GM21737 (cell line): Measurements from ENCODE around the gene BMPER.

Experiments
- ATAC-seq: cut with Tn5 transposase; IDR thresholded peaks from one replicate; pipeline ENCODE4 v1.9.1; 2021; ENCODE audit warnings: mild to moderate bottlenecking, moderate library complexity; ENCODE audit not compliant: unreplicated experiment

Gene BMPER

DNA sequence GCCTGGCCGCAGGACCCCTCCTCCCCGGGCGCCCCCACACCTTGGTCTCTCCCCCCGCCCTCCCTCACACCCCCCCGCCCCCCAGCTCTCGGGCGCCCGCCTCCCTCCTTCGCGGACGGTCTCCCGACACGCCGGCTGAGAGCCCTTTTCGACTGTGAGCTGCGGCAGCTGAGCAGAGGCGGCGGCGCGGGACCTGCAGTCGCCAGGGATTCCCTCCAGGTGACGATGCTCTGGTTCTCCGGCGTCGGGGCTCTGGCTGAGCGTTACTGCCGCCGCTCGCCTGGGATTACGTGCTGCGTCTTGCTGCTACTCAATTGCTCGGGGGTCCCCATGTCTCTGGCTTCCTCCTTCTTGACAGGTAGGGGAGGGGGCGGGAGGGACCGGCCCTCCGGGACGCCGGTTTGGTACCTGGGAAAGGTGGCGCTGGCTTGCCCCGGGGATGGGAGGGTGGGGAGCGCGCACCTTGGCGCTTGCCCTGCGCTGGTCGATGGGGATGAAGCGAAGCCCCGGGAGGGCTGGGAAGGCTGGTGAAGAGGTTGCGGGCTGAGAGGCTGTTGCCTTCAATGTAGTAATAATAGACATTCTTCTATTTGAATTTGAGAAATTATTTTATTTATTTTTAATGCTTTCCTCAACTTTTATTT, at the start of gene BMPER:
BMPER (plus strand) TSS at position 151 of the 644 bp plus-strand sequence; CDS start at position 226, 75 bp downstream.
- ATAC-seq, result no peak

DNA sequence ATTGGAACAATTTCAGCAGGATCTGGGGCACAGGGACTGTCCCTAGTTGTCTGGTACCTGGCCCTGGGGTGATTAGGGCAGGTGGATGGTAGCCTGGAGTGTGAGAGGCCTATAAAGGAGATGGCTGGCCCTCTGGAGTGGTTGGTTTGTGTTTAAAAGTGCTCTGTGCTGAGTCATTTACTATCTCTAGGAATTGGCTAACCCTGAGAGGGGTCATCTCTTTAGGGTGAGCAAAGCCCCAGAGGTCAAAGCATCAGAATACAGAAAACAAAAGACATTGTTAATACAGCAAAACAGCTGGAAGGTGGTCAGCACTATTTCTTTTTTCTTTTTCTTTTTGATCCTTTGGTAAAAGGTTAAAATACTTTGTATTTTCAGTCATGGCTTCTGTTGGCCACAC, 43.4 kb upstream of the BMPER start:
- no peak for ATAC-seq

DNA sequence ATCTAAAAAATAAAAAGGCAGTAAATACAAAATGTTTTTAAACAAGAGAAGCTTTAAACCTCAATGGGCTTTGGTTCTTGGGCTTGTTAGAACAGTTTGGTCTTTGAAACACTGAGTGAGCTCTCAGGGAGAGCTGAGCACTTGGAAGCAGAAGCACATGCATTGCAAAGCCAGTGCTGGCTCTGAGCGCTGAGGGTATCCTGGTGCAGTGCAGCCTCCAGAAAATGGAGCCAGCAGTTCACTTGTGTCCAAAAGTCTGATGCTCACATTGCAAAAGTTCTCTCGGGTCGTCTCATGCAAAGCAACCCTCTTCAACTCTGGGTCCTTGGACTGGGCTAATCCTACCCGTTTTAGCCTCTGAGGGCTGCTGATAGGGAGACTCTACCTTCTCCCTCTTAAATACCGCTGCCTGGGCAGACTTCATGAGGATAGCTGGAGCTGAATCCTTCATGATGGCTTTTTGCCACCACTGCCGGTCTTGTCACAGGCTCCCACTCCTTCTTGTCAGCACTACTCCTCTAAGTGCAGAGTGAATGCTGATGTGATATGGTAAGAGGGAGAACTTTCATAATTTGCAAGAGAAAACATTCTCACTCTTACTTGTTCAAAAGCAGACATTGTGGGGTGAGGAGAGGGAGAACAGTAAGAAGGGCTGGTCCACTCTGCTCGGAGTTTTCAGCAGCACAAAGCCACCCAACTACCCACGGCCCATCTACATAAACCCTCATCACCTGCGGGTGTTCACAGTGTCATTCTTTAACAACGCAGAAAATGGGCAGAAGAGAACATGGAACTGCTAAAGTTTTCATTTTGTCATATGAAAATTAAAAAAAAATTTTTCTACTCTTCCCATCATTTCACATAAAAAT, 42.2 kb upstream of the BMPER start:
- ATAC-seq, result no peak

DNA sequence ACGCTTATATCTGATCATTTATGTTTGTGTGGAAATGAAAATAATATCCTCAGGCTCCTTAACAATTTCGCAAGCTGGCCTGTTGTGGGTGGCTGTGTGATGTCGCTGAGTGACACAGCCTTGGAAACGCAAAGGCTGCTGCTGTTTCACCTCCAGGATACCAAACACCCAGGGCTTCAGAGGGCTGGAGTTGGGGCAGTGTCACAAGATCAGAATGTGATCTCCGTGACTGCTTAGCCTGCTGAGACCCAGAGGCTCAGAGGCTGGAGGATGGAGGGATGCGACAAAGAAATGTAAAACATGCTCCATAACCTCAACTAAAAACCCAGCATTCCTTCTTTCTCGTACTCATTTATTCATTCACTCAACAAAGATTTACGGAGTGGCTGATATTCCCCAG, 37.2 kb upstream of the BMPER start:
- no peak for ATAC-seq

DNA sequence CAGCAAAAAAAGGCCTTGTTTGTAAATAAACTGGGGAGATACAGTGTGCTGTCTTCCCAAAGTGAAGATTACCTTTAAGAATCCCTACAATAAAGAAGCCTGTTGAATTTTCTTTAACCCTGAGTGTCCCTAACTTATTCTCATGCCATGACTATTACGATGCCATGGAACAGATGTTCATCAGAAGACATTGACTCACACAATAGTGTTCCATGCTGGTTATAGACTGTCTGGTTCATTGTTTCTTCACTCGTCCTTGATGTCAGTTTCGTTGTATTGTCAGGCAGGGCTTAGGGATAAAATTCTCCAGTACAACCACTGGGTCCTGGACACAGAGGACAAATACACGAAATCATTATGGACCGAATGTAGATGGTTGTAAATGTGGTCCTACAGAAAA, 36.2 kb upstream of the BMPER start:
- no peak for ATAC-seq

DNA sequence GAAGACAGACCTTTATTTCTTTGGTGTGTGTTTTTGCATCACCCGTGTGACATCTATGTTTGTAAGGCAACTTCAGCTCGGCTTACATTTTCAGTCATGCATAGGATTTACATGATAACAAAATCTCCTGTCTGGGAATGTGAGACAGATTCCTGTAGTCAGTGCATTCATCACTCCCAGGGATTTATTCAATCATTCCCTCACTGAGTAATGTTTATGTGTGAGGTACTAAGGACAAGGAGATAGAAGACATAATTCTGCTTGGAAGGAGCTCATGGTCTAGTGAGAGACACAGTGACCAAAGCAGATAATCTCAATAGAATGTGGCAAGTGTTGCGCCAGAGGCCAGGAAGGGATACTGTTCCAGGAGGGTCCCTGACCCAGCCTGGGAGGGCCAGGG, 35.2 kb upstream of the BMPER start:
- no peak for ATAC-seq

DNA sequence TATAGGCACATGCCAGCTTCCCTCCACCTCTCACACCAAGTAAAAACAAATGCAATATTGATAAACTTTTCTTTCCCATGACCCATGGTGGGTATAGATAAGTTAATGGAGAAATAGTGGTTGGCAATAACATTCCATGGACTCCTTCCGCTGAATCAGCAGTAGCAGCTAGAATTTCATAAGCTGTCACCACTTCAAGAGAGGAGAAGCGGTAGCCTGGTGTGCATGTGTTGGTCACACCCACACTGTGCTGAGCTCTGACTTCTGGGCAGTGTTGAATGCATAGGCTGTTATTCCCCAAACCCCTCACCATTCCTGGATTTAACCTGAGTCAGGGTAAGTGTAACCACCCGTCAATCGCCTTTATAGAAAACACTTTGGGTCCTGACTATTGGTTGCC, 32.5 kb upstream of the BMPER start:
- no peak for ATAC-seq

DNA sequence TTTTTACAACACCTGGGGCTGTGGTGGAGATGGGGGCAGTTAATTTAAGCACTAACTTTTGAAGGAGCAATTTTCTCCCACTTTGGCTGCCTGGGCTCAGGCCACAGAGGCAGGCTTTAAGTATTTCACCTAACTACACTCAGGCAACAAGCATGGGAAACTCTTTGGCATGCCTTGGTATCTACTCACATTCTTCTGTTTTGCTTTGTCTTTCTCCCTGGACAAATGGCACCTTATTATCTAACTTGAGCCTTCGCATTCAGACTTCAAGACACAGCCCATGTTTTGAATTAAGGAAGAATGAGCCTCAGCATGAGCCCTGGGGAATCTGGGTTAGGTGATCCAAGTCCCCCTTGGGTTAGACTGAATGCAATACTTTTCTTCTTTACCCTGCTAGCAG, 31.8 kb upstream of the BMPER start:
- ATAC-seq, result no peak

DNA sequence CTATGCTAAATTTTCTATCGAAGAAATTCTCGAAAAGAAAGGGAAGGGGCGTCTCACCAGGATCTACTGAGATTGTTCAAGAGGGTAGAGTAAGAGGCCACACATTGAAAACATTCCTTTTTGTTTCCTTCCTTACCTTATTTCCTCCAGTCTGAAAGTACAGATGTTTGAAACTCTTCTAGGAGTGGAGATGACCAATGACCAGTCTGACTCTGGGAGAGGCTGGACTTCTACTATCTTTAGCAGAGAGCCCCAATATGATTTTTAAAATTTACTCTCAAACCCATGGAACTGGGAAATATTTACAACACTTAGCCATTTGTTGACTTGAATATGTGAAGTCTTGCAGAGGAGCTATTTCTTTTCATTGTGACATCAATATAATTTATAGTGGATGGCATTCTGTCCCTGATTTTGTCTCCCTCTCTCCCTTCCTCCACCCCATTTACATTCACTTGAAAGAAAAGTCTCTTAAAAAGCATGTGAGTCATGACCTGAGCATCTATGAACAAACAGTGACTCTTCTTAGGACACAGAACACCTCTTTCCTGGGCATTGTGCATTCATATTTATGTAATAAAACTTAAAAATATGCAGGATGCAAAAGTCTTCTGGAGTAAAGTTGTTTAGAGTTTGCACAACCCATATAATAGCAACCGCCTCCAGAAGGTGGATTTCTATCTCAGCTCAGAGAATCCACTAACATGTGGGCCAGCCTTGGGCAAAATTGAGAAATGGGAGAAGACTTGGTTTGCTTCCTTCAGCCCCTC, 31.2 kb upstream of the BMPER start:
- no peak for ATAC-seq

DNA sequence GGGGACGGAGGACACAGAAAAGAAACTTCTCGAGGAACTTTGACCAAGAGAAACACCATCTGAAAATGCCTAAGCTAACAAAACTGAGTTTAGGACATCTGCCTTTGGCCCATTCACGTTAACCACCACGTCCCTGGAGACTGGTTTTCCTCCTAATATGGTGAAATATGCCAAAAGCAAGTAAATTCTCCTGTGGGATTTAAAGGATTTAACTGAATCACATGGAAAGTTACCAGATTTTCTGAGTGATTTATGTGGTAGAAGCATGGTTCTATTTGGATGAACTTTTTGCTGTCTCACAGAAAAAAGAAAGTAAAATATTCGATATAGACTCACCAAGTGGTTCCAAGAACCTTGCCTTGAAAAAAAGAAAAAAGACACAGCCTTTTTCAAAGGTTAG, 30.4 kb upstream of the BMPER start:
- ATAC-seq, result no peak

DNA sequence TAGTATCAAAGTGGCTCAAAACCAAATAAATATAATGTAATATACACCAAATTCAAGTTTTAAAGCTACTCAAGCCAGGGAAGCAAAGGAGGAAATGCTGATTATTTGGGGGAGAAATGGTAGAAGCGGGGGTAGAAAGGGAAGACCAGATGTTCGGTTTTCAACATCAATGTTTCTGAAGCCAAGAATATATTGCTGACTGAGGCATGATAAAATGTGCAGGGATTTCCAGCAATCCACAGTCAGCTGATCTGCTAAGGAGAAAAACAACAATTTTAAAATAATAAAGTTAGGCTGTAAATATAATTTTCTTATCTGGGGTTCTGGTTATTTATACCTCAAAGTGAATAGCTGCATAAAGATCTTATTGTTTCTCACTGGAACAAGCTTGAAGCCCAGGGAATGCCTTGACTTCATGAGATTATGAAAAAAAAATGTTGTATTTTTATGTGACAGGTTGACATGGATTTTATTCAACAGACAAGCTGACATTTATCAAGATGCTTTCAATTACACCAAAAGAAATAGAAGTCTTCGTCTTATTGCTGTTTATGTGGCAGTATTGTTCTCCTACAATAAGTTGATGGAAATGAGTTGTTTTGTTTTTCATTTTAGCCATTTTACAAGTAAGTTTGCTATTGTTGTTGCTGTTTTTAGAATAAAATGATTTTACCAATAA, 28.6 kb upstream of the BMPER start:
- ATAC-seq, result no peak

DNA sequence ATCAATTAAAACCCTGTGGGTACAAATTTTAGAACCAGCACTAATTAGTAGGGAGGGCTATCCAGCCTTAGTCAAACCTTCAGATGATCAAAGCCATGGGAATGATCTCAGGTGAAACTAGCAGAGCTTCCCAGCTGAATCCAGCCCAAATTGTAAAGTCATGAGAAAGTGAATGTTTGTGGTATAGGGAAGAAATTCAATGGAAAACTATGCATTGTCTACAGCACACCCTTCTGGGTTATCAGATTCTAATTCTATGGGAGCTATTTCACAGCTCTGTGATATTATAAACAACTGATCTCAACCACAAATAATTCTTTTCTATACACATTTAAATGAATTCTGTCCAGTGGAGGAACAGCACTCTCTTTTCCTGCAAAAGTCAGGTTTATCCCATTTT, 24.6 kb upstream of the BMPER start:
- no peak for ATAC-seq

DNA sequence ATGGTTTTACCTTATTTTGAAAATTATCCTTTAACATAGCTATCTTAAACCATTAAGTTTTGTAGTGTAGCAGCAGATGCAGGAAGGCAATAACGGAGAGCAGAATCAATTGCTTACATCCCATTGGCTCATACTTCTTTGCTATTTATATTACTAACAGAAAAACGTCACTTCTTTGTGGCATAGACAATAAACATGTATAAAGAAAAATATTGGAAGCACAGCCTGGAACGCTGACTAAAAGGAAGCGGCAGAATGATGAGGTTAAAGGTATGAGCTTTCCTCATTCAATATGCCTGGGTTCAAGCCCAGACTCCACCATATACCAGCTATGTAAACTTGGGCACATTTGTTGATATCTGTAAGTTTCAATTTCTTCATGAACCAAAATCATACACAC, 24.0 kb upstream of the BMPER start:
- ATAC-seq, result no peak

DNA sequence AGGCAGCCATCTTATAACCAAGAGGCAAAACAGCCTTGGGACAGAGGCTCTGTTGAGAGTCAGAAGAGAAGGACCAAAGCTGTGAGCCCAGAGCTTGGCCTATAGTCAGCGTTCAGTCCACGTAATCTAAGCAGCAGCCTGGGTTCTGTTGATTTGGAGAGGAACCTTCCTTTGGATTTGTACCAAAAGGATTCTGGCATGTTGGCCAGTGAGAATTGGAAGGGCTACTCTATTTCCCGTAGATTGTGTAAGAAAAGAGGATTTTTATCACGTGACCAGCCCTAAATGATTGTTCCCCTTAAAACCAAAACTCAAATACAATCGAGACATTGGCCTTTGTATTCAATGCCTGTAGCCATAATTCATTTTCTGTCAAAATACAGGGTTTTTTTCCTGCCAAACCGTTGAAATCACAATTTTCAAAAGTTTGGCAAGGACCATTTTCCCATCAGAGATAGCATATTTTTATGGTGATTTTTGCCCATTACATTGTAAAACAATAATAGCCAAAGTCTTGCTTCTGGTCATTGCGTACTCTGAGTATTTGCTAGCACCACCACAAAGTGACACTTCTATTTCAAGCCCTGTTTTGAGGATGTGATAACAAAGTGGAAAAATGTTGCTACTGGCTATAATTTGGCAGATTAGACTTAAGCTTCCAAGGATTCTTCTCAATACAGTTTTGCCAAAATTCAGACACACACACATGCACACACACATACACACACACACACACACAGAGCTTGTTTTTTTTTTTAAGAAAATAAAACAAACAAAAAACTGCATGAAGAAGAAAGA, 23.1 kb upstream of the BMPER start:
- no peak for ATAC-seq

DNA sequence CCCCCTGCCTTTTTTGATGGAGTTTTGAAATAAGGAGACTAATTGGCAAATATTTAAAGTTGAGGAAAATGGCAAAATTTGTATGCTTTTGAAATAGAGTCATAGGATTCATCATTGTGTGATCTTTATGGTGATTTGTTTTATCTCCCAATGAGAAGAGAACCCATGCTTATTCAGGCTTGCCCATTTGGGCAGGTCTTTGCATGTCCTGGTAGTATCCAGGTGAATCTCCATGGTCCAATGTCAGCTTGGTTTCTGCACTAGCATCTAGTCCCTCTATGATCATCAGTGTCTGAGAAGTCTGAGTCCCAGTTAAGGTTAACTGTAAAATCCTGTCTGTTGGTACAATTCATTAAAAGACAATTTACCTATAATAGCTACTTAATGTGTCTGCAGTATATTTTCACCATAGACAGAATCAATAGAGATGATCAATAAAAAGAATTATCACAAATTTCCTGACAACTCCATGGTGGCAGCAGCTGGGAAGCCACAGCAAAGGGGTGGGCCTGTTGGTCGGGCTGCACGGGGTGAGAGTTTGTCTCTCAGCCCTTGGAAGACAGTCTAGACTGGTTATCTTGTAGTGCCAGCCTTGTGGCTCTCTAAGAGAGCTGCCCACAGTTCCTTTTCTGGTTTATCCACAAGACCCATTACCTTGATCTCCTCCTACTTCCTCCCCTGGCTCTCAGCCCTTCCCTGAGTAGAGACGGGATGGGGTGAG, 22.2 kb upstream of the BMPER start:
- no peak for ATAC-seq

DNA sequence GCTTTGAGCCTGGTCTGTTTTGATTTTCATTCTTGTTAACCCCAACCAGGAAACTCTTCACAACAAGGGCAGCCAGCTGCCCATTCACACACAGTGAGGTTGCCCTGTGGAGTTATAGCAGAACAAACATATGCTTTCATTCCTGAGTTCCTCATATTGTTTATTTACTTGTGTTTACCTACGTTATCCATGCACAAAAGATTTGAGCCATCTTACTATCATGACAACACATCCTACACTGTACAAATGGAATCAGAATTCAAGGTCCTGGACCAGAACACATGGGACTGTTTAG, 21.7 kb upstream of the BMPER start:
- no peak for ATAC-seq

DNA sequence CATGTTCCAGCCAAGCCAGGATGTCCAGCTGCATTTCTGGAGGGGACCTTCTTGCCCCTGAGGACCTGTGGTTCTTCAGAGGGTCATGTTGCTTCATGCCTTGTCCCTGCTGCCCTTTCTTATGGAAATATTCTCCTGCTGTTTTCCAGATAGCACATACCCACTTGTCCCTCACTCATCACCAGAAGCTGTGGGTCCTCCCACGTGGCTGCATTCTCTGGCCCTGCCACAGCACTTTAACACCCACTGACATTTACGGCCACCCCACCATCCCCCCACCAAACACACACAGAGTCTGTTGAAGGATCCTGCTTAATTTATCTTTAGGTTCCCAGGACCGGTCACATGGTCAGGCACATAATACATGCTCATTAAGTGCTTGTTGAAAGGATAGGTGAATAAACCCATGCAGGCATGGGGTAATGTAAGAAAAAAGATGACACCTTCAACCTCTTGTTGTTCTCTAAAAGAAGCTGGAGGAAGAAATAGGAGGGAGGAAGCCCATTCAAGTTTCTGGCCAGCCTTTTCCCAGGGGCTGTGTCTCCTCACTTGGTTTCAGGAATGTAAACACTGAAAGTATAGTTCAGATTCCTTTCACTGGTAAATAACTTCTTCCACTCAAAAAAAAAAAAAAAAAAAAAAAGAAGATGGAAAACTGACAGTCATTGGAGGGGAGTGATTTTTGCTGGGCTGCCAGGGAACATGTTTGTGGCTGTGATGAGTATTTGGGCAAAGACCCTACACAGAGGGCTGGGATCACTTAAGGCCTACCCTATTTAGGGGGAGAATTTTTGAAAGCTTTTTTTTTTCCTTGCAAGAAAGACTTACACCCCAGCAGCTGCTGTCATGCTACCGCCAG, 19.8 kb upstream of the BMPER start:
- ATAC-seq, result no peak

DNA sequence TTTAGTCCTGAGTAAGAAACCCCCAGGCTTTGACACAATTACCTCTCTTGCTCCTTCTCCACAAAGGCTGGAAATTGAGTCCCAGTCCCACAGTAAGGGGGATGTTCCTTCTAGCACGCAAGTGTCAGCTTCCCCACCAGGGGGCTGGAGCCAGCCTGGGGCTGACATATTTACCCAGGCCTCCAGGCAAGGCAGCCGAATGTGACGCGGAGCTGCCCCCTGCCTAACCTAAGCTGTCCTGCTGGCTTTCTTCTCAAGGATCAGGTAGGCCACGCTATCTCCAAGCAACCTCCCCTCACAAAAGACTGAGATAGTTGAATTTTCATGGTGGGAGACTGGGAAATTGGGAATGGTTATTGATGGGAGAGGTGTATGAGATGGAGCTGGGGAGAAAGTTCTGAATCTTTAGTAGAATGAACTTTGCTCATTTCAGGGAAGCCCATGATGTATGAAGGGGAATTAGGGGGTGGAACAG, 19.2 kb upstream of the BMPER start:
- no peak for ATAC-seq
